CD4-positive, alpha-beta memory T cell (primary cell): Measurements from ENCODE around the gene ZNF236. TPM values are rescaled to one million over a fixed set of nuclear protein-coding genes. Genes with fewer than 3 reads are reported as not detected.

Source experiments
- CTCF ChIA-PET: fragments of 350-600 bp; sonication (Branson Sonifier 250); formaldehyde crosslinking; loops from one replicate; lab custom pipeline; 2021; ENCODE audit warnings: inconsistent platforms; ENCODE audit not compliant: partially characterized antibody; lab: Charles Lee
- POLR2A ChIA-PET: fragments of 350-600 bp; sonication (Branson Sonifier 250); formaldehyde crosslinking; loops from one replicate; lab custom pipeline; 2021; ENCODE audit not compliant: partially characterized antibody; lab: Charles Lee
- DNase-seq, 5 donors: peaks; one replicate each; pipeline versions ENCODE4 v3.0.0 to v3.0.0-alpha.2; 2020 to 2022; ENCODE audit warnings: mixed read lengths in 1 of 5
- H3K27ac ChIP-seq: one replicate; pipeline ENCODE4 v1.7.0; 2013; ENCODE audit warnings: low read depth, low read length
- H3K27me3 ChIP-seq: 2 replicates; pipeline ENCODE4 v1.7.0; 2013; ENCODE audit warnings: mild to moderate bottlenecking, low read length, moderate library complexity; ENCODE audit not compliant: insufficient read depth
- H3K36me3 ChIP-seq: 2 replicates; pipeline ENCODE4 v1.7.0; 2013; ENCODE audit warnings: mild to moderate bottlenecking, low read length, moderate library complexity; ENCODE audit not compliant: insufficient read depth
- H3K4me1 ChIP-seq: 2 replicates; pipeline ENCODE4 v1.7.0; 2013; ENCODE audit warnings: mild to moderate bottlenecking, low read length, moderate library complexity; ENCODE audit not compliant: insufficient read depth
- H3K4me3 ChIP-seq, 2 donors: one replicate each; pipeline ENCODE4 v1.7.0; 2013; ENCODE audit warnings: low read length in 2 of 2, mild to moderate bottlenecking in 1 of 2
- H3K9me3 ChIP-seq, 2 donors: one replicate each; pipeline ENCODE4 v1.7.0; 2013; ENCODE audit warnings: low read length in 2 of 2, control low read depth in 1 of 2; ENCODE audit not compliant: control insufficient read depth in 1 of 2
- H3K27ac Mint-ChIP-seq, 7 donors: one replicate each; pipeline ENCODE4 v1.8.0; 2020 to 2021; ENCODE audit warnings: mixed read lengths in 7 of 7, mild to moderate bottlenecking in 6 of 7, inconsistent platforms in 3 of 7, moderate library complexity in 3 of 7
- H3K27me3 Mint-ChIP-seq, 2 donors: one replicate each; pipeline ENCODE4 v1.8.0; 2020 to 2021; ENCODE audit warnings: mixed read lengths in 2 of 2
- H3K36me3 Mint-ChIP-seq, 2 donors: one replicate each; pipeline ENCODE4 v1.8.0; 2020 to 2021; ENCODE audit warnings: mixed read lengths in 2 of 2, inconsistent platforms in 1 of 2, mild to moderate bottlenecking in 1 of 2
- H3K4me1 Mint-ChIP-seq, 4 donors: one replicate each; pipeline ENCODE4 v1.8.0; 2020 to 2021; ENCODE audit warnings: mixed read lengths in 4 of 4, mild to moderate bottlenecking in 1 of 4
- H3K4me3 Mint-ChIP-seq, 8 donors: one replicate each; pipeline ENCODE4 v1.8.0; 2020 to 2021; ENCODE audit warnings: mixed read lengths in 8 of 8, mild to moderate bottlenecking in 7 of 8, moderate library complexity in 6 of 8, inconsistent platforms in 3 of 8
- H3K9me3 Mint-ChIP-seq, 8 donors: one replicate each; pipeline ENCODE4 v1.8.0; 2020 to 2021; ENCODE audit warnings: mixed read lengths in 8 of 8, mild to moderate bottlenecking in 5 of 8, inconsistent platforms in 3 of 8, moderate library complexity in 1 of 8
- intact Hi-C: fragments of 100-400 bp; cut with micrococcal nuclease; formaldehyde crosslinking; loops from one replicate; pipeline ENCODE4 v1.15.1; 2023
- polyA plus RNA-seq, 2 donors: library from polyadenylated mRNA; unstranded; fragments of 300-500 nt; fragmentation: Illumina TruSeq; gene quantifications; one replicate each; pipeline ENCODE4 v1.2.3, GENCODE V29; 2021
- total RNA-seq, 2 experiments: library from RNA; stranded (reverse); gene quantifications; one replicate each; pipeline ENCODE4 v1.2.3, GENCODE V29; 2021

The ZNF236 gene
- total and polyA plus RNA-seq, 4 experiments from 2014 or later = 2.0 to 29.1 (median 18.8) TPM

DNA sequence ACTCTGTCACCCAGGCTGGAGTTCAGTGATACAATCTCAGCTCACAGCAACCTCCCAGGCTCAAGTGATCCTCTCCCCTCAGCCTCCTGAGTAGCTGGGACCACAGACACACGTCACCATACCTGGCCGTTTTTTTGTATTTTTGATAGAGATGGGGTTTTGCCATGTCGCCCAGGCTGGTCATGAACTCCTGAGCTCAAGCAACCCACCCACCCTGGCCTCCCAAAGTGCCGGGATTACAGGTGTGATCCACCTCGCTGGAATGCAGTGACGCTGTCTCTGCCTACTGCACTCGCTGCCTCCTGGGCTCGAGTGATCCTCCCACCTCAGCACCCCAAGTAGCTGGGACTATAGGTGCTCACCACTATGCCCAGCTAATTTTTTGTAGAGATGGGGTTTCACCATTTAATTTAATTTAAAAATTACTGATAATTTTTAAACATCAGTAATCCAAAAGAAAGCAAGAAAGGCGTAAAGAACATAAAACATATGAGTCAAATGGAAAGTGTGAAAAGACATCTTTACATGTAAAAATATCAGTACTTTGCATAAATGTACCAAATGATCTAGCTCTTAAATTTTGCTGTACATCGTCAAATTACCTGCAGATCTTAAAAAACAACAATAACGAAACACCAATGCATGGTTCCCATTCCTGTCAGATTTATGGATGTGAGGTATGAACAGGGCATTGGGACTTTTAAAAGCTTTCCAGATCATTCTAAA lies 2.8 kb upstream of the ZNF236 start:
- Histone ChIP-seq H3K4me3 (no peak overlapping the region), H3K27me3 (no peaks in the 10 kb centered on the region), H3K4me1 (peaks cover 39% of the 10 kb centered on the region), H3K9me3 (no peaks in the 10 kb centered on the region), H3K36me3 (peaks cover 6% of the 10 kb centered on the region), H3K27ac (no peak overlapping the region)
- Mint-ChIP-seq H3K4me3 (peak overlapping the region; percentile 53 to 96 (median 74)), H3K27ac (peak overlapping the region in 4 of 7 donors; percentile 47 to 82 (median 55)), H3K27me3 (no peaks in the 10 kb centered on the region), H3K36me3 (peaks cover 8 to 29% of the 10 kb centered on the region in 2 donors), H3K4me1 (peaks cover 27 to 66% (median 45%) of the 10 kb centered on the region in 4 donors), H3K9me3 (peaks cover 0 to 3% (median 0%) of the 10 kb centered on the region in 8 donors)
- intact Hi-C loops = loop anchor here (5.0 to 10.0 kb wide), 4 partner anchors 245 to 1605 kb away; partner anchors contain the start of gene TSHZ1
- no peak for DNase-seq
- ChIA-PET POLR2A (no interaction called here), CTCF (interaction anchor here (0.7 to 9.7 kb wide), 6 partner anchors 11 to 163 kb away, joined by 3 to 89 read pairs (median 4); no protein-coding TSS in a partner anchor)

DNA sequence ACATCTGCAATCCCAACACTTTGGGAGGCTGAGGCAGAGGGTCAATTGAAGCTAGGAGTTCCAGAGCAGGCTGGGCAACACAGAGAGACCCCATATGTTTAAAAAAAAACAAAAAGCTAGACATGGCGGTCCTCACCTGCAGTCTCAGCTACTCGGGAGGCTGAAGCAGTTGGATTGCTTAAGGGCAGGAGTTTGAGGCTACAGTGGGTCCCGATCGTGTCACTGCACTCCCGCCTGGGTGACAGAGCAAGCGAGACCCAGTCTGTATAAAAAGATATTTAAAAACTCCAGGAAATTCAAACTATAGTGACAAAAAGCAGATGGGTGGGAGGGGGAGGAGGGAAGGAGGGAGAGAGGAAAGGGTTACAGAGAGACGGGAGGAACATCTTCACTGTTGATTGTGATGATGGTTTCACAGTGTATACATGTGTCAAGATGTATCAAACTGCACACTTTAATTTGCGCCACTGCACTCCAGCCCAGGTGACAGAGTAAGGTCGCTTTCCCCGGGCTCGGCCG lies 942 bp upstream of the ZNF236 start:
- H3K4me1 ChIP-seq = peaks cover 41% of the 10 kb centered on the region
- no peak for DNase-seq
- Mint-ChIP-seq H3K9me3 (peaks cover 0 to 3% (median 0%) of the 10 kb centered on the region in 8 donors), H3K27ac (peak overlapping the region; percentile 92 to 97 (median 97)), H3K27me3 (no peaks in the 10 kb centered on the region), H3K4me1 (peaks cover 31 to 70% (median 48%) of the 10 kb centered on the region in 4 donors), H3K4me3 (peak overlapping the region; percentile 91 to 97 (median 95)), H3K36me3 (peaks cover under 1 to 23% of the 10 kb centered on the region in 2 donors)
- peak overlapping the region; percentile 88 for H3K27ac ChIP-seq
- no peaks in the 10 kb centered on the region for H3K9me3 ChIP-seq
- POLR2A ChIA-PET = interaction anchor here (0.9 to 1.3 kb wide), 5 partner anchors 9 to 311 kb away, joined by 3 to 5 read pairs (median 3); partner anchors contain the start of gene MBP
- no peaks in the 10 kb centered on the region for H3K27me3 ChIP-seq
- CTCF ChIA-PET = interaction anchor here (1.0 to 9.7 kb wide), 2 partner anchors 19 to 51 kb away, joined by 3 to 89 read pairs; no protein-coding TSS in a partner anchor
- peak overlapping the region; percentile 93 to 98 for H3K4me3 ChIP-seq
- peaks cover 2% of the 10 kb centered on the region for H3K36me3 ChIP-seq
- intact Hi-C loops = loop anchor here (5.0 to 10.0 kb wide), 4 partner anchors 243 to 1607 kb away; partner anchors contain the start of gene TSHZ1

DNA sequence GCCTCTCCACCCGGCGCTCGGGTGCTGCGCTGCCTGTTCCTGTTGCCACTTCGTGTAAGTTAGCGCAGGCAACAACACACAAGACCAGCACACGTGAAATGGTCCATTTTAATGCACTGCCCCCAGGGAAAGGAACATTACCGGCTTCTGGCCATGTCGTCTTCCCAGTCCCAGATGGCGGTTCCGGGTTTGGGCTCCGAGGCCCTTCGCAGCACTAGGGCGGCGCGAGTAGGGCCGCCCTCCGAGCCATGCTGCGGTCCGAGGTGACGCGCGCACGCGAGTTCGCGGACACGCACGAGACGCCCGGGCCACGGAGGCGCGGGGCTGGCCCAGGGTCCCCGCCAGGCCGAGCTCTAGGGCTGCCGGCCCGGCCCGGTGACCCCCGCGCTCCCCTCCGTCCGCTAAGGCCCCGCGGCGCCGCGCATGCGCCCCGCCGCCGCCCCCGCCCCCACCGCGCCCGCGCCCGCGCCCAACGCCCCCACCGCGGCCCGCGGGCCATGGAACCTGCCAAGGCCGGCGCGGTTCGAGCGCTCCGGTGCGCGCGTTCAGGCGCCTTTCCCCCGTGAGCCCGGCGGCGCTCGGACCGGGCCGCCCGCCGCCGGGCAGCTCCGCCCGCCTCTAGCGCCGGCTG lies 367 bp upstream of the ZNF236 start:
- peak overlapping the region; percentile 91 to 97 (median 95) for H3K4me3 Mint-ChIP-seq
- no peaks in the 10 kb centered on the region for H3K27me3 Mint-ChIP-seq
- H3K27me3 ChIP-seq = no peaks in the 10 kb centered on the region
- ChIA-PET CTCF (interaction anchor here (9.7 kb wide), 1 partner anchor 20 kb away, joined by 89 read pairs; no protein-coding TSS in a partner anchor), POLR2A (interaction anchor here (0.5 to 1.3 kb wide), 8 partner anchors 9 to 311 kb away, joined by 3 to 5 read pairs (median 3); partner anchors contain the start of gene MBP)
- H3K9me3 ChIP-seq = no peaks in the 10 kb centered on the region
- H3K27ac ChIP-seq = peak overlapping the region; percentile 88
- H3K9me3 Mint-ChIP-seq = peaks cover 0 to 3% (median 0%) of the 10 kb centered on the region in 8 donors
- peak overlapping the region; percentile 92 to 97 (median 97) for H3K27ac Mint-ChIP-seq
- DNase-seq = peak; percentile 75 to 80 (median 76)
- peaks cover 0 to 18% of the 10 kb centered on the region in 2 donors for H3K36me3 Mint-ChIP-seq
- H3K4me1 Mint-ChIP-seq = peaks cover 29 to 64% (median 48%) of the 10 kb centered on the region in 4 donors
- H3K4me1 ChIP-seq = peaks cover 41% of the 10 kb centered on the region
- intact Hi-C loops = loop anchor here (1.0 to 10.0 kb wide), 6 partner anchors 19 to 1607 kb away; partner anchors contain the start of gene TSHZ1
- H3K4me3 ChIP-seq = peak overlapping the region; percentile 93 to 98
- no peaks in the 10 kb centered on the region for H3K36me3 ChIP-seq

DNA sequence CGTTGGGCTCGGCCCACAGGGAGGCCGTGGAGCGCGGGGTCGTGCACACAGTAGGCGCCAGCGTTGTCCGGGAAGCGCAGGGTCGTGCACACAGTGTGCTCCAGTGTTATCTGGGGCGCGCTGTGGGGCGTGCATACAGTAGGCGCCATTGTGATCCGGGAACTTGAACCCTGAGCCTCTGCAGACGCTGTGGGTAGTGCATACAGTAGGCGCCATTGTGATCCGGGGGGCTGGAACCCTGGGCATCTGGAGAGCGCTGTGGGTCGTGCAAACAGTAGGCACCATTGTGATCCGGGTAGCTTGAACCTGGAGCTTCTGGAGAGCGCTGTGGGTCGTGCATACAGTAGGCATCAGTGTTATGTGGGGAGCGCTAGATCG lies 793 bp downstream of the ZNF236 start:
- Histone ChIP-seq H3K9me3 (no peaks in the 10 kb centered on the region), H3K4me3 (peak overlapping the region in 1 of 2 donors; percentile 44), H3K27me3 (no peaks in the 10 kb centered on the region), H3K36me3 (no peaks in the 10 kb centered on the region), H3K27ac (peak overlapping the region; percentile 22), H3K4me1 (peaks cover 50% of the 10 kb centered on the region)
- DNase-seq = peak in 2 of 5 donors; percentile 5 to 41
- Mint-ChIP-seq H3K27me3 (no peaks in the 10 kb centered on the region), H3K9me3 (peaks cover 0 to 3% (median 0%) of the 10 kb centered on the region in 8 donors), H3K4me1 (peaks cover 35 to 67% (median 53%) of the 10 kb centered on the region in 4 donors), H3K27ac (peak overlapping the region; percentile 89 to 96 (median 94)), H3K36me3 (peaks cover 0 to 18% of the 10 kb centered on the region in 2 donors), H3K4me3 (peak overlapping the region; percentile 85 to 91 (median 87))
- POLR2A ChIA-PET = interaction anchor here (0.5 to 1.5 kb wide), 4 partner anchors 9 to 276 kb away, joined by 3 read pairs; no protein-coding TSS in a partner anchor
- intact Hi-C loops = loop anchor here (2.0 to 10.0 kb wide), 5 partner anchors 102 to 1608 kb away; partner anchors contain the start of gene TSHZ1
- CTCF ChIA-PET = interaction anchor here (9.7 kb wide), 1 partner anchor 21 kb away, joined by 89 read pairs; no protein-coding TSS in a partner anchor

DNA sequence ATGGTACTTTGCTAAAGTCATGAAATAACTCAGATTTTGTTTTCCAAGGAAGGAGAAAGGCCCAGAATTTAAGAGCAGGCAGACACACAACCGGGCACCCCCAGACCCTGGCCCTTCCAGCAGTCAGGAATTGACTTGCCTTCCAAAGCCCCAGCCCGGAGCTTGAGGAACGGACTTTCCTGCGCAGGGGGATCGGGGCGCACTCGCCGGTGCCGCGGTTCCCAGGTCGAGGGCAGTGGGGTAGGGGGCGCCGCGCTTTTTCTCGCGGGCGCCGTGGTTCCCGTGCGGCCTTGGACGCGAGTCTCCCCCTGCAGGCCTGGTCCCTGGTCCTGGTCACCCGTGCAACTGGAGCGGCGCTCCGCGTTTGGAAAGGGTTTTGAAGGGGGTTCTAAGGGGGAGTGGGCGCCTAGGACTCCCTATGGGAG lies 1.2 kb downstream of the ZNF236 start:
- Histone ChIP-seq H3K4me3 (peak overlapping the region in 1 of 2 donors; percentile 44), H3K36me3 (no peaks in the 10 kb centered on the region), H3K27me3 (no peaks in the 10 kb centered on the region), H3K9me3 (no peaks in the 10 kb centered on the region), H3K27ac (peak overlapping the region; percentile 12), H3K4me1 (peaks cover 50% of the 10 kb centered on the region)
- no peaks in the 10 kb centered on the region for H3K27me3 Mint-ChIP-seq
- intact Hi-C loops = loop anchor here (2.0 to 10.0 kb wide), 5 partner anchors 103 to 1609 kb away; partner anchors contain the start of gene TSHZ1
- peaks cover 0 to 18% of the 10 kb centered on the region in 2 donors for H3K36me3 Mint-ChIP-seq
- H3K9me3 Mint-ChIP-seq = peaks cover 0 to 3% (median 0%) of the 10 kb centered on the region in 8 donors
- H3K4me1 Mint-ChIP-seq = peaks cover 34 to 63% (median 49%) of the 10 kb centered on the region in 4 donors
- POLR2A ChIA-PET = interaction anchor here (0.7 to 1.5 kb wide), 4 partner anchors 14 to 276 kb away, joined by 3 read pairs; no protein-coding TSS in a partner anchor
- CTCF ChIA-PET = interaction anchor here (9.7 kb wide), 1 partner anchor 21 kb away, joined by 89 read pairs; no protein-coding TSS in a partner anchor
- peak overlapping the region; percentile 89 to 96 (median 94) for H3K27ac Mint-ChIP-seq
- H3K4me3 Mint-ChIP-seq = peak overlapping the region; percentile 85 to 91 (median 87)
- peak in 2 of 5 donors; percentile 3 to 38 for DNase-seq

DNA sequence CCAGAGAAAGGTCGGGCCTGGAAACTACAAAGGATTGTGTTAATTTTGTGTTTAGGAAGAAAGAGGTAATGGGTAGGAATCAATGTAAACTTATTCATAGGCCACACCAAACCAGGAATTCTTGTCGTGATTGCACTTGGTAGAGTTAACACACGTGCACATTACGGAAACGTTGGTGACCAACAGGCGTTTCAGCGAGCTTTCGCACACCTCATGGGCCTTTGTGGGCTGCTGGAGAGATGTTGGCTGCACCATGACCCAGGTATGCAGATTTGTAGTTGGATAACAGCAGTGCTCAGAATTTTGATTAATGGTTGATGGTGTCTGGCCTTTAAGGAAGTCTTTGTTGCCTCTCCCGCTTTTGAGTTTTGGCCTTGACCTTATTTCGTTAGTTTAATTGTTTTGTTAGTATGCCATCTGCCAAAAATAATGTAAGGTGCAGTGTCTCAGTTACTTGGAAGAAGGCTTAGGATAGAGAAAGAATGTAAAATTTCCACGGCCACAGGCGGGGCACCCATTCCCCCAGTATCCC lies 1.9 kb downstream of the ZNF236 start:
- H3K4me1 ChIP-seq = peaks cover 47% of the 10 kb centered on the region
- peak overlapping the region; percentile 43 to 87 (median 66) for H3K4me3 Mint-ChIP-seq
- no peaks in the 10 kb centered on the region for H3K36me3 ChIP-seq
- H3K27me3 ChIP-seq = no peaks in the 10 kb centered on the region
- peaks cover 0 to 3% (median 0%) of the 10 kb centered on the region in 8 donors for H3K9me3 Mint-ChIP-seq
- H3K27ac ChIP-seq = peak overlapping the region; percentile 12
- no peaks in the 10 kb centered on the region for H3K27me3 Mint-ChIP-seq
- ChIA-PET CTCF (interaction anchor here (0.6 to 9.7 kb wide), 2 partner anchors 22 to 31 kb away, joined by 3 to 89 read pairs; no protein-coding TSS in a partner anchor), POLR2A (interaction anchor here (1.3 to 1.5 kb wide), 3 partner anchors 13 to 231 kb away, joined by 3 read pairs; no protein-coding TSS in a partner anchor)
- H3K9me3 ChIP-seq = no peaks in the 10 kb centered on the region
- peaks cover 31 to 62% (median 47%) of the 10 kb centered on the region in 4 donors for H3K4me1 Mint-ChIP-seq
- H3K4me3 ChIP-seq = no peak overlapping the region
- intact Hi-C loops = loop anchor here (5.0 to 10.0 kb wide), 4 partner anchors 241 to 1609 kb away; partner anchors contain the start of gene TSHZ1
- DNase-seq = no peak
- peaks cover 0 to 18% of the 10 kb centered on the region in 2 donors for H3K36me3 Mint-ChIP-seq
- peak overlapping the region; percentile 36 to 96 (median 80) for H3K27ac Mint-ChIP-seq
